ENCODE results near the gene RNF145. TPM values are rescaled to one million over a fixed set of nuclear protein-coding genes. Genes with fewer than 3 reads are reported as not detected.

RNF145 gene
- total and polyA plus RNA-seq, 2 of the 13 experiments (the other 11 are each of a cell fraction or from before 2014, with no cell fraction given): 24.6 TPM

- TF ChIP-seq DZIP1 (CRISPR knock-in tag; IDR thresholded peaks at IDR 0.05) (no peak), KLF12 (CRISPR knock-in tag; IDR thresholded peaks at IDR 0.05; ENCODE audit: borderline replicate concordance) (0 out of 2 replicates have a peak, but pooled peaks have one; percentile 6), ZNF44 (CRISPR knock-in tag; IDR thresholded peaks at IDR 0.05) (no peak), TEF (CRISPR knock-in tag; IDR thresholded peaks at IDR 0.05) (no peak)
- TF ChIP-seq, protein P1, sequence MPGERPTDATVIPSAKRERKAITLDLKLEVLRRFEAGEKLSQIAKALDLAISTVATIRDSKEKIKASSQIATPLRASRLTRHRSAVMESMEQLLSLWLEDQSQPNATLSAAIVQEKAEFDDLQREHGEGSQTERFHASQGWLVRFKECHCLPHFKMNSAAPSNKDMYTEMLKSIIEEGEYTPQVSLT (CRISPR knock-in tag; IDR thresholded peaks at IDR 0.05; ENCODE audit: borderline replicate concordance, low read depth): no peak
Observed at GRCh38 chr5:159208514-159209437, 577 bp downstream of the RNF145 start (continued).

All from HepG2 (cell line).